ENCODE data around the gene SHFL.

Gene SHFL

GRCh38 chr19:10068205-10068604 is 17.9 kb upstream of the SHFL start:
- in situ Hi-C loops (cut with HindIII; ENCODE audit: low pct_ligation_motif_present, low sequenced_read_pairs) = no loop called here
- H3K27ac ChIP-seq = no peak overlapping the region
- DNase-seq = no peak
- no peaks in the 10 kb centered on the region for H3K36me3 ChIP-seq (replicated peaks)
- no peak for TF ChIP-seq CTCF (IDR thresholded peaks at IDR 0.05; ENCODE audit: low read depth, low read length, missing control alignments)
- no peaks in the 10 kb centered on the region for H3K27me3 ChIP-seq (replicated peaks)
- H3K4me3 ChIP-seq (ENCODE audit: low read depth, low read length) = no peak overlapping the region

- H3K36me3 ChIP-seq (replicated peaks) = no peaks in the 10 kb centered on the region
- TF ChIP-seq CTCF (IDR thresholded peaks at IDR 0.05; ENCODE audit: low read depth, low read length, missing control alignments) = no peak
- H3K27ac ChIP-seq = no peak overlapping the region
- no peak for DNase-seq
- H3K4me3 ChIP-seq (ENCODE audit: low read depth, low read length) = no peak overlapping the region
- no peaks in the 10 kb centered on the region for H3K27me3 ChIP-seq (replicated peaks)
- in situ Hi-C loops (cut with HindIII; ENCODE audit: low pct_ligation_motif_present, low sequenced_read_pairs) = no loop called here
These were observed 17.1 kb upstream of the SHFL start for GRCh38 chr19:10069046-10069445.

GRCh38 chr19:10070730-10071446 is 15.2 kb upstream of the SHFL start:
- Histone ChIP-seq H3K36me3 (replicated peaks) (no peaks in the 10 kb centered on the region), H3K27ac (no peak overlapping the region), H3K27me3 (replicated peaks) (no peaks in the 10 kb centered on the region), H3K4me3 (ENCODE audit: low read depth, low read length) (no peak overlapping the region)
- TF ChIP-seq CTCF (IDR thresholded peaks at IDR 0.05; ENCODE audit: low read depth, low read length, missing control alignments) = no peak
- DNase-seq = no peak
- in situ Hi-C loops (cut with HindIII; ENCODE audit: low pct_ligation_motif_present, low sequenced_read_pairs) = no loop called here

GRCh38 chr19:10074153-10074552 is 12.0 kb upstream of the SHFL start:
- Histone ChIP-seq H3K27ac (no peak overlapping the region), H3K4me3 (ENCODE audit: low read depth, low read length) (no peak overlapping the region), H3K27me3 (replicated peaks) (no peaks in the 10 kb centered on the region), H3K36me3 (replicated peaks) (no peaks in the 10 kb centered on the region)
- TF ChIP-seq CTCF (IDR thresholded peaks at IDR 0.05; ENCODE audit: low read depth, low read length, missing control alignments) = peak; percentile 57
- in situ Hi-C loops (cut with HindIII; ENCODE audit: low pct_ligation_motif_present, low sequenced_read_pairs) = no loop called here
- peak; percentile 7 for DNase-seq

- Histone ChIP-seq H3K27me3 (replicated peaks) (no peaks in the 10 kb centered on the region), H3K27ac (no peak overlapping the region), H3K4me3 (ENCODE audit: low read depth, low read length) (no peak overlapping the region), H3K36me3 (replicated peaks) (no peaks in the 10 kb centered on the region)
- in situ Hi-C loops (cut with HindIII; ENCODE audit: low pct_ligation_motif_present, low sequenced_read_pairs) = no loop called here
- TF ChIP-seq CTCF (IDR thresholded peaks at IDR 0.05; ENCODE audit: low read depth, low read length, missing control alignments) = no peak
- no peak for DNase-seq
These were observed 9.6 kb upstream of the SHFL start for GRCh38 chr19:10076535-10076934.

GRCh38 chr19:10078329-10078728 is 7.8 kb upstream of the SHFL start:
- no peak for DNase-seq
- no peaks in the 10 kb centered on the region for H3K27me3 ChIP-seq (replicated peaks)
- no peaks in the 10 kb centered on the region for H3K36me3 ChIP-seq (replicated peaks)
- no peak overlapping the region for H3K4me3 ChIP-seq (ENCODE audit: low read depth, low read length)
- TF ChIP-seq CTCF (IDR thresholded peaks at IDR 0.05; ENCODE audit: low read depth, low read length, missing control alignments) = no peak
- in situ Hi-C loops (cut with HindIII; ENCODE audit: low pct_ligation_motif_present, low sequenced_read_pairs) = no loop called here
- no peak overlapping the region for H3K27ac ChIP-seq

All from brain microvascular endothelial cell (primary cell).